Measurements from ENCODE around the gene SUPT3H.

SUPT3H gene

GRCh38 chr6:44800784-44801592 is 576.7 kb downstream of the SUPT3H start:
- Histone ChIP-seq H3K9ac (ENCODE audit: low read depth, low read length) (no peak overlapping the region), H3K27me3 (ENCODE audit: control insufficient read depth, insufficient read depth, low read length) (no peaks in the 10 kb centered on the region), H3K4me1 (ENCODE audit: control insufficient read depth, insufficient read depth, low read length) (peaks cover 7% of the 10 kb centered on the region), H3K9me3 (ENCODE audit: control insufficient read depth, insufficient read depth, low read length) (no peaks in the 10 kb centered on the region), H3K4me3 (ENCODE audit: low read depth, low read length) (no peak overlapping the region), H3K36me3 (ENCODE audit: control insufficient read depth, insufficient read depth, low read length) (no peaks in the 10 kb centered on the region)

- no peaks in the 10 kb centered on the region for H3K27me3 ChIP-seq (ENCODE audit: control insufficient read depth, insufficient read depth, low read length)
- H3K4me3 ChIP-seq (ENCODE audit: low read depth, low read length) = no peak overlapping the region
- H3K9me3 ChIP-seq (ENCODE audit: control insufficient read depth, insufficient read depth, low read length) = no peaks in the 10 kb centered on the region
- H3K4me1 ChIP-seq (ENCODE audit: control insufficient read depth, insufficient read depth, low read length) = peaks cover 7% of the 10 kb centered on the region
- no peak overlapping the region for H3K9ac ChIP-seq (ENCODE audit: low read depth, low read length)
- no peaks in the 10 kb centered on the region for H3K36me3 ChIP-seq (ENCODE audit: control insufficient read depth, insufficient read depth, low read length)
Observed at GRCh38 chr6:44800171-44800783, 577.5 kb downstream of the SUPT3H start.

GRCh38 chr6:44797746-44798145 is 580.0 kb downstream of the SUPT3H start:
- H3K27me3 ChIP-seq (ENCODE audit: control insufficient read depth, insufficient read depth, low read length) = no peaks in the 10 kb centered on the region
- H3K9ac ChIP-seq (ENCODE audit: low read depth, low read length) = no peak overlapping the region
- peaks cover 7% of the 10 kb centered on the region for H3K4me1 ChIP-seq (ENCODE audit: control insufficient read depth, insufficient read depth, low read length)
- H3K36me3 ChIP-seq (ENCODE audit: control insufficient read depth, insufficient read depth, low read length) = no peaks in the 10 kb centered on the region
- no peak overlapping the region for H3K4me3 ChIP-seq (ENCODE audit: low read depth, low read length)
- H3K9me3 ChIP-seq (ENCODE audit: control insufficient read depth, insufficient read depth, low read length) = no peaks in the 10 kb centered on the region

GRCh38 chr6:44795326-44795725 is 582.4 kb downstream of the SUPT3H start:
- H3K36me3 ChIP-seq (ENCODE audit: control insufficient read depth, insufficient read depth, low read length) = no peaks in the 10 kb centered on the region

GRCh38 chr6:44789806-44790205 is 587.9 kb downstream of the SUPT3H start:
- Histone ChIP-seq H3K27me3 (ENCODE audit: control insufficient read depth, insufficient read depth, low read length) (no peaks in the 10 kb centered on the region), H3K9me3 (ENCODE audit: control insufficient read depth, insufficient read depth, low read length) (no peaks in the 10 kb centered on the region), H3K4me1 (ENCODE audit: control insufficient read depth, insufficient read depth, low read length) (no peaks in the 10 kb centered on the region), H3K9ac (ENCODE audit: low read depth, low read length) (no peak overlapping the region), H3K4me3 (ENCODE audit: low read depth, low read length) (no peak overlapping the region), H3K36me3 (ENCODE audit: control insufficient read depth, insufficient read depth, low read length) (no peaks in the 10 kb centered on the region)

More at GRCh38 chr6:44795326-44795725, 582.4 kb downstream of the SUPT3H start:
- Histone ChIP-seq H3K27me3 (ENCODE audit: control insufficient read depth, insufficient read depth, low read length) (no peaks in the 10 kb centered on the region), H3K4me1 (ENCODE audit: control insufficient read depth, insufficient read depth, low read length) (peaks cover 7% of the 10 kb centered on the region), H3K4me3 (ENCODE audit: low read depth, low read length) (no peak overlapping the region), H3K9me3 (ENCODE audit: control insufficient read depth, insufficient read depth, low read length) (no peaks in the 10 kb centered on the region), H3K9ac (ENCODE audit: low read depth, low read length) (no peak overlapping the region)

- H3K9ac ChIP-seq (ENCODE audit: low read depth, low read length) = no peak overlapping the region
- no peak overlapping the region for H3K4me3 ChIP-seq (ENCODE audit: low read depth, low read length)
- H3K4me1 ChIP-seq (ENCODE audit: control insufficient read depth, insufficient read depth, low read length) = no peaks in the 10 kb centered on the region
- no peaks in the 10 kb centered on the region for H3K27me3 ChIP-seq (ENCODE audit: control insufficient read depth, insufficient read depth, low read length)
- no peaks in the 10 kb centered on the region for H3K36me3 ChIP-seq (ENCODE audit: control insufficient read depth, insufficient read depth, low read length)
- H3K9me3 ChIP-seq (ENCODE audit: control insufficient read depth, insufficient read depth, low read length) = no peaks in the 10 kb centered on the region
Observed at GRCh38 chr6:44789061-44789460, 588.7 kb downstream of the SUPT3H start.

GRCh38 chr6:44788387-44788981 is 589.2 kb downstream of the SUPT3H start:
- Histone ChIP-seq H3K4me3 (ENCODE audit: low read depth, low read length) (no peak overlapping the region), H3K36me3 (ENCODE audit: control insufficient read depth, insufficient read depth, low read length) (no peaks in the 10 kb centered on the region), H3K27me3 (ENCODE audit: control insufficient read depth, insufficient read depth, low read length) (no peaks in the 10 kb centered on the region), H3K4me1 (ENCODE audit: control insufficient read depth, insufficient read depth, low read length) (no peaks in the 10 kb centered on the region), H3K9me3 (ENCODE audit: control insufficient read depth, insufficient read depth, low read length) (no peaks in the 10 kb centered on the region), H3K9ac (ENCODE audit: low read depth, low read length) (no peak overlapping the region)

GRCh38 chr6:44787254-44787834 is 590.4 kb downstream of the SUPT3H start:
- Histone ChIP-seq H3K9me3 (ENCODE audit: control insufficient read depth, insufficient read depth, low read length) (no peaks in the 10 kb centered on the region), H3K36me3 (ENCODE audit: control insufficient read depth, insufficient read depth, low read length) (no peaks in the 10 kb centered on the region), H3K27me3 (ENCODE audit: control insufficient read depth, insufficient read depth, low read length) (no peaks in the 10 kb centered on the region), H3K4me3 (ENCODE audit: low read depth, low read length) (no peak overlapping the region), H3K9ac (ENCODE audit: low read depth, low read length) (no peak overlapping the region), H3K4me1 (ENCODE audit: control insufficient read depth, insufficient read depth, low read length) (no peaks in the 10 kb centered on the region)

- Histone ChIP-seq H3K9me3 (ENCODE audit: control insufficient read depth, insufficient read depth, low read length) (no peaks in the 10 kb centered on the region), H3K36me3 (ENCODE audit: control insufficient read depth, insufficient read depth, low read length) (no peaks in the 10 kb centered on the region), H3K27me3 (ENCODE audit: control insufficient read depth, insufficient read depth, low read length) (no peaks in the 10 kb centered on the region), H3K4me1 (ENCODE audit: control insufficient read depth, insufficient read depth, low read length) (no peaks in the 10 kb centered on the region), H3K4me3 (ENCODE audit: low read depth, low read length) (no peak overlapping the region), H3K9ac (ENCODE audit: low read depth, low read length) (no peak overlapping the region)
Observed at GRCh38 chr6:44785130-44785529, 592.6 kb downstream of the SUPT3H start.

GRCh38 chr6:44784195-44784594 is 593.5 kb downstream of the SUPT3H start:
- Histone ChIP-seq H3K36me3 (ENCODE audit: control insufficient read depth, insufficient read depth, low read length) (no peaks in the 10 kb centered on the region), H3K9ac (ENCODE audit: low read depth, low read length) (no peak overlapping the region), H3K9me3 (ENCODE audit: control insufficient read depth, insufficient read depth, low read length) (no peaks in the 10 kb centered on the region), H3K27me3 (ENCODE audit: control insufficient read depth, insufficient read depth, low read length) (no peaks in the 10 kb centered on the region), H3K4me3 (ENCODE audit: low read depth, low read length) (no peak overlapping the region), H3K4me1 (ENCODE audit: control insufficient read depth, insufficient read depth, low read length) (no peaks in the 10 kb centered on the region)

GRCh38 chr6:44782892-44783291 is 594.8 kb downstream of the SUPT3H start:
- Histone ChIP-seq H3K36me3 (ENCODE audit: control insufficient read depth, insufficient read depth, low read length) (no peaks in the 10 kb centered on the region), H3K27me3 (ENCODE audit: control insufficient read depth, insufficient read depth, low read length) (no peaks in the 10 kb centered on the region), H3K9ac (ENCODE audit: low read depth, low read length) (no peak overlapping the region), H3K9me3 (ENCODE audit: control insufficient read depth, insufficient read depth, low read length) (no peaks in the 10 kb centered on the region), H3K4me1 (ENCODE audit: control insufficient read depth, insufficient read depth, low read length) (no peaks in the 10 kb centered on the region), H3K4me3 (ENCODE audit: low read depth, low read length) (no peak overlapping the region)

Measured in iPS-15b (cell line).